ENCODE results near the gene ITGBL1.

Gene ITGBL1

DNA sequence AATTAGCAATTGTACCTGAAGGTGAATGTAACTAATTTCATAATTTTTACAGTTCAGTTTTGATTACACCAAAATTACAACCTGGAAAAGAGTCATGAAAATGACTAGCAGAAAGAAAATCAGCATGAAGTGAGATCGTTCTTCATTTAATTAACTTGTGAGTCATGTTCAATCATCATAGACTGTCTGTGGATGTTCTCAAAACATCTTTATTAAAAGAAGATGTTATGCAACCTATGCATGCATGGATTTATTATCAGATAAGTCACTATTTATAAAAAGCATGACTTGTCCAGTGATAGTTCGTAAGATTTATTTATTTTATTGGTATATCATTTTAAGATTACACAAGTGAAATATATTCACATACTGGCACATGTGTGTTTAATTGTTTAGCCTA lies 245.9 kb downstream of the ITGBL1 start:
- TF ChIP-seq, protein P1, sequence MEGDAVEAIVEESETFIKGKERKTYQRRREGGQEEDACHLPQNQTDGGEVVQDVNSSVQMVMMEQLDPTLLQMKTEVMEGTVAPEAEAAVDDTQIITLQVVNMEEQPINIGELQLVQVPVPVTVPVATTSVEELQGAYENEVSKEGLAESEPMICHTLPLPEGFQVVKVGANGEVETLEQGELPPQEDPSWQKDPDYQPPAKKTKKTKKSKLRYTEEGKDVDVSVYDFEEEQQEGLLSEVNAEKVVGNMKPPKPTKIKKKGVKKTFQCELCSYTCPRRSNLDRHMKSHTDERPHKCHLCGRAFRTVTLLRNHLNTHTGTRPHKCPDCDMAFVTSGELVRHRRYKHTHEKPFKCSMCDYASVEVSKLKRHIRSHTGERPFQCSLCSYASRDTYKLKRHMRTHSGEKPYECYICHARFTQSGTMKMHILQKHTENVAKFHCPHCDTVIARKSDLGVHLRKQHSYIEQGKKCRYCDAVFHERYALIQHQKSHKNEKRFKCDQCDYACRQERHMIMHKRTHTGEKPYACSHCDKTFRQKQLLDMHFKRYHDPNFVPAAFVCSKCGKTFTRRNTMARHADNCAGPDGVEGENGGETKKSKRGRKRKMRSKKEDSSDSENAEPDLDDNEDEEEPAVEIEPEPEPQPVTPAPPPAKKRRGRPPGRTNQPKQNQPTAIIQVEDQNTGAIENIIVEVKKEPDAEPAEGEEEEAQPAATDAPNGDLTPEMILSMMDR (IDR thresholded peaks at IDR 0.05): no peak
- Mint-ChIP-seq H3K36me3 (ENCODE audit: low read depth) (no peaks in the 10 kb centered on the region), H3K27ac (no peak overlapping the region), H3K4me1 (peaks cover 3% of the 10 kb centered on the region), H3K27me3 (ENCODE audit: low read depth, poor library complexity) (peaks cover 4% of the 10 kb centered on the region), H3K9me3 (peaks cover 4% of the 10 kb centered on the region), H3K4me3 (no peak overlapping the region)
- DNase-seq: no peak

DNA sequence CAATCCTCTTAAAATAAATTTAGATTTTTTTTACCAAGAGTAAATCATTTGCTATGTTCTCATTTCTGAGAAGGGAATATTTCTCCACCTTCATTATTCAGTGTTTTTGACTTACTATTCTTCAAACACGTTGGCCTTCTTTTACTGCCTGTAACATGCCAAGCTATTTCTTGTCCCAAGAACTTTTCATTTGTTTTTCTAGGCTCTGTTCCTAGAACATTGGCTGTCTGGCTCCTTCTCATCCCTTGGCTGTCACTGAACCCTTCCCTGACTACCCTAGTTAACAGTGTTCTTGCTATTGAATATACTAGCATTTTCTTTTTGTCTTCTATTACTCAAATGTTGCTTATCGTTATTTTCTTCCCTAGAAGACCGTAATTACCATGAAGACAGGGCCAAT lies 248.1 kb downstream of the ITGBL1 start:
- Mint-ChIP-seq H3K36me3 (ENCODE audit: low read depth) (no peaks in the 10 kb centered on the region), H3K4me3 (no peak overlapping the region), H3K9me3 (peaks cover 4% of the 10 kb centered on the region), H3K4me1 (peaks cover 13% of the 10 kb centered on the region), H3K27me3 (ENCODE audit: low read depth, poor library complexity) (peaks cover 4% of the 10 kb centered on the region), H3K27ac (no peak overlapping the region)
- TF ChIP-seq, protein P1 (IDR thresholded peaks at IDR 0.05): no peak
- no peak for DNase-seq

DNA sequence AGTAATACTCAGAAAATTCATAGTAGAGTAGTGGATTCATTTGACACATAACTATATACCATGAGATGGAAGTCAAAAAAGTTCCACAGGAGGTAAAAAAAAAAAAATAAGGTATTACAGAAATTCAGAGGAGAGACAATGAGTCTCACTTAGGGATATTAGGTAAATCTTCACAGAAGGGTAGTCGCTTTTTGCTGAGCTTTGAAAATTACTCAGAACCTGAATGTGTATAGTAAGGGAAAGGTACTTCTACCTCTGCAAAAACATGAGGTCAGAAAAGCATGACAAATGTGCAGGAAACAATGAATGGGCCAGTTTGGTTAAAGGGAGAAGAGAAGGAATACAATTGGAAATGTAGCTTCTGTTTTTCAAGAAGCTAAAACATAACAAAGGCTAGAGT lies 250.6 kb downstream of the ITGBL1 start:
- H3K9me3 Mint-ChIP-seq: peaks cover 4% of the 10 kb centered on the region
- H3K4me3 Mint-ChIP-seq: no peak overlapping the region
- TF ChIP-seq, protein P1 (IDR thresholded peaks at IDR 0.05): no peak
- H3K36me3 Mint-ChIP-seq (ENCODE audit: low read depth): no peaks in the 10 kb centered on the region
- H3K27ac Mint-ChIP-seq: no peak overlapping the region
- peaks cover 24% of the 10 kb centered on the region for H3K4me1 Mint-ChIP-seq
- peaks cover 8% of the 10 kb centered on the region for H3K27me3 Mint-ChIP-seq (ENCODE audit: low read depth, poor library complexity)
- no peak for DNase-seq

DNA sequence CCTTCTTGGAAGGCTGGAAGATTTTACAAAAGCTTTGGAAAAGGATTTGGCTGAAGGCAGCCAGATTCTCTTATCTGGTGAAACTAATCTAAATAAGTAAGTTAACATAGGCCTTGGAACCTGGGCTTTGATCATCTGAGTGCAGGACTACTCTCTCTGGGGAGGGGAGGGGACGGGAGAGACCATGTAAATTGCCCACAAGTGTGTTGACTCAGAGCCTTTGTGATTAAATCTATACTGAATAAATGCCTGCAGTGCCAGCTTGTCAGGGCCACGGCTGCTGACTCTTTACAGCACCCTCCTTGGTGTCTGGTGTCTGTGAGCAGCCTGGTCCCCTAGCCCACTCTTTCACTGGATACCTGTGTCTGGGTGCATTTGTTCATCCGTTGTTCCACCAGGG lies 251.4 kb downstream of the ITGBL1 start:
- no peak overlapping the region for H3K27ac Mint-ChIP-seq
- TF ChIP-seq, protein P1 (IDR thresholded peaks at IDR 0.05): no peak
- H3K9me3 Mint-ChIP-seq: peaks cover 10% of the 10 kb centered on the region
- H3K4me3 Mint-ChIP-seq: no peak overlapping the region
- H3K27me3 Mint-ChIP-seq (ENCODE audit: low read depth, poor library complexity): peaks cover 8% of the 10 kb centered on the region
- DNase-seq: no peak
- peaks cover 31% of the 10 kb centered on the region for H3K4me1 Mint-ChIP-seq
- H3K36me3 Mint-ChIP-seq (ENCODE audit: low read depth): no peaks in the 10 kb centered on the region

DNA sequence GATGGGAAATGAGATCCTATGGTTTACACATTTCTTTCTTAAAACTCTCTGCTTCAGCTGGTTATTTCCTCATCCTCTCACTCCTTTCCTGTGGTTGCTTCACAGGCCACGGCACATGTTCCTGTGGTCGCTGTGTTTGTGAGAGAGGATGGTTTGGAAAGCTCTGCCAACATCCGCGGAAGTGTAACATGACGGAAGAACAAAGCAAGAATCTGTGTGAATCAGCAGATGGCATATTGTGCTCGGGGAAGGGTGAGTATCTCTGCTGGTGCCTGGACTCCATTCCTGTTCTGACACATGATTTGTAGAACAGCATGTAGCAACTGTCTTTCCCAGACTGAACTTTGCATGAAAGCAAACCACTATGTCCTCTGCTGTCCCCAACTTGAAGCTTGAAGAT lies 254.2 kb downstream of the ITGBL1 start:
- peaks cover 10% of the 10 kb centered on the region for H3K9me3 Mint-ChIP-seq
- H3K27ac Mint-ChIP-seq: peak overlapping the region; percentile 49
- H3K4me3 Mint-ChIP-seq: no peak overlapping the region
- no peaks in the 10 kb centered on the region for H3K36me3 Mint-ChIP-seq (ENCODE audit: low read depth)
- TF ChIP-seq, protein P1 (IDR thresholded peaks at IDR 0.05): no peak
- peaks cover 36% of the 10 kb centered on the region for H3K4me1 Mint-ChIP-seq
- H3K27me3 Mint-ChIP-seq (ENCODE audit: low read depth, poor library complexity): peaks cover 4% of the 10 kb centered on the region
- DNase-seq: no peak

DNA sequence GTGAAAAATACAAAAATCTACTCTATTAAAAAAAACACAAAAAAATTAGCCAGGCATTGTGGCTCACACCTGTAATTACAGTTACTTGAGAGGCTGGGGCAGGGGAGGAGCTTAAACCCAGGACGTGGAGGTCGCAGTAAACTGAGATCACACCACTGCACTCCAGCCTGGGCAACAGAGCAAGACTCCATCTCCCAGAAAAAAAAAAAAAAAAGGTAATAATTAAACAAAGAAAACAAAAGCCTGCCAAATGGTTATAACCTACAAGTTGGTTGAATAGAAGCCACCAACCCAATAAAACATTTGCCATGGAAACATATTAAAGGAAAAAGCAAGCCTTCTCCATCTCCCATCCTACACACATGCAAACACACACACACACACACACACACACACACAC lies 255.2 kb downstream of the ITGBL1 start:
- TF ChIP-seq, protein P1 (IDR thresholded peaks at IDR 0.05): no peak
- peaks cover 10% of the 10 kb centered on the region for H3K9me3 Mint-ChIP-seq
- no peak overlapping the region for H3K4me3 Mint-ChIP-seq
- no peaks in the 10 kb centered on the region for H3K36me3 Mint-ChIP-seq (ENCODE audit: low read depth)
- no peak for DNase-seq
- H3K27me3 Mint-ChIP-seq (ENCODE audit: low read depth, poor library complexity): peaks cover 4% of the 10 kb centered on the region
- H3K27ac Mint-ChIP-seq: peak overlapping the region; percentile 24
- peaks cover 36% of the 10 kb centered on the region for H3K4me1 Mint-ChIP-seq

Data from nephron progenitor cell (in vitro differentiated cells).